Body of pancreas (tissue), 4 donors: ENCODE data around the gene CTSF. TPM values are rescaled to one million over a fixed set of nuclear protein-coding genes. Genes with fewer than 3 reads are reported as not detected.
"Not testable (repeated sequence)": the region's sequence is repeated elsewhere in the genome, so short reads cannot be mapped to it uniquely, and the experiment has no call there.

Experiments used
- ATAC-seq: fragments of 150-250 bp; one replicate; pipeline ENCODE4 v1.9.1; 2016
- DNase-seq, 4 donors: peaks; one replicate each; pipeline ENCODE4 v3.0.0-alpha.2; 2019
- H3K27ac ChIP-seq, 4 donors: fragments of 200-600 bp; sonication (generic); 1 replicate in 3 of 4; 2 replicates in 1 of 4; pipeline versions ENCODE4 v1.5.1 to v1.6.1; 2016 to 2019; ENCODE audit warnings: mild to moderate bottlenecking in 1 of 4, mixed read lengths in 1 of 4, moderate library complexity in 1 of 4
- H3K27me3 ChIP-seq, 2 donors: fragments of 200-600 bp; sonication (generic); one replicate each; pipeline ENCODE4 v1.6.0; 2016; ENCODE audit warnings: mild to moderate bottlenecking in 1 of 2
- H3K36me3 ChIP-seq, 2 donors: fragments of 200-600 bp; sonication (generic); replicated peaks in 1 of 2; 2 replicates each; pipeline ENCODE4 v1.5.1; 2016; ENCODE audit warnings: low read depth in 2 of 2; ENCODE audit not compliant: insufficient read depth in 1 of 2
- H3K4me1 ChIP-seq: fragments of 200-600 bp; sonication (generic); one replicate; pipeline ENCODE4 v1.6.0; 2016
- H3K4me3 ChIP-seq, 2 donors: fragments of 200-600 bp; sonication (generic); 1 replicate in 1 of 2; 2 replicates in 1 of 2; pipeline ENCODE4 v1.5.1; 2016 to 2019
- H3K9me3 ChIP-seq, 3 donors: fragments of 200-600 bp; sonication (generic); 1 replicate in 2 of 3; 2 replicates in 1 of 3; pipeline ENCODE4 v1.5.1; 2016
- POLR2A ChIP-seq, 3 donors: fragments of 450-650 bp; IDR thresholded peaks; one replicate each; pipeline ENCODE4 v1.6.1; 2016; ENCODE audit warnings: antibody characterized with exemption in 3 of 3, mild to moderate bottlenecking in 2 of 3
- WGBS, 2 donors: methylation state at CpG; one replicate each; pipeline ENCODE4 v1.1.5; 2017; 5-methylcytosine and 5-hydroxymethylcytosine counted together
- intact Hi-C: fragments of 100-400 bp; cut with DNase I; formaldehyde crosslinking; loops from one replicate; pipeline ENCODE4 v1.15.1; 2023
- total RNA-seq, 2 donors: library from RNA; depleted of rRNA; stranded (reverse); fragments of >200 nt; gene quantifications; one replicate each; pipeline ENCODE4 v1.1.0, GENCODE V29; 2016
- TF ChIP-seq, protein P1 (sequence below), 7 experiments: fragments of 450-650 bp in 4 of 7; fragments of 200-600 bp in 3 of 7; sonication (generic) in 3 of 7; IDR thresholded peaks; one replicate each; pipeline ENCODE4 v1.5.1; 2016 to 2019; ENCODE audit warnings: antibody characterized with exemption in 7 of 7

The CTSF gene
- total RNA-seq, 2 donors from 2014 or later: 55.8 to 61.3 TPM

DNA sequence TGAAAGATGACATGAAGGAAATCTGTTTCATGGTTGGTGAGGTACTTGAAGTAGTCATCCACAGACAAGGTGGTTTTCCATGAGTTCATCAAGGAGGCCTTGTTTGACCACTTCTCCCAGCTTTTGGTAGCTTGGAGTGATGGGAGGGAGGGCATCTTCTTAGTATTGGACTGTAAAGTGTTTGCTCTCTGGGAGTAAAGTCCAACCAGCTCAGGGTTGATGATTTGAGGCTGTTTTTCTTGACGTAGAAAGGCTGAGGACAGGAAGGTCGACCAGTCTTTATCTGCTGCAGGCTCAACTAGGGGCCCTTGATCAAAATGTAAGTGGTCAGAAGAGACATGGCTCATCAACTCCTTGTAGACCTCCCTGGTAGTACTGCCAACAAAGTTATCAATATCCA is 22.8 kb upstream of the CTSF start:
- ATAC-seq (no peak), DNase-seq (no peak)
- Histone ChIP-seq H3K4me3 (no peak overlapping the region), H3K36me3 (no peaks in the 10 kb centered on the region), H3K9me3 (no peaks in the 10 kb centered on the region), H3K27me3 (no peaks in the 10 kb centered on the region), H3K4me1 (peaks cover 32% of the 10 kb centered on the region), H3K27ac (no peak overlapping the region)
- WGBS, 2 donors: 41 to 55% methylated on average over 2 of the region's 2 CpGs
- intact Hi-C loops: no loop called here
- TF ChIP-seq, protein P1, sequence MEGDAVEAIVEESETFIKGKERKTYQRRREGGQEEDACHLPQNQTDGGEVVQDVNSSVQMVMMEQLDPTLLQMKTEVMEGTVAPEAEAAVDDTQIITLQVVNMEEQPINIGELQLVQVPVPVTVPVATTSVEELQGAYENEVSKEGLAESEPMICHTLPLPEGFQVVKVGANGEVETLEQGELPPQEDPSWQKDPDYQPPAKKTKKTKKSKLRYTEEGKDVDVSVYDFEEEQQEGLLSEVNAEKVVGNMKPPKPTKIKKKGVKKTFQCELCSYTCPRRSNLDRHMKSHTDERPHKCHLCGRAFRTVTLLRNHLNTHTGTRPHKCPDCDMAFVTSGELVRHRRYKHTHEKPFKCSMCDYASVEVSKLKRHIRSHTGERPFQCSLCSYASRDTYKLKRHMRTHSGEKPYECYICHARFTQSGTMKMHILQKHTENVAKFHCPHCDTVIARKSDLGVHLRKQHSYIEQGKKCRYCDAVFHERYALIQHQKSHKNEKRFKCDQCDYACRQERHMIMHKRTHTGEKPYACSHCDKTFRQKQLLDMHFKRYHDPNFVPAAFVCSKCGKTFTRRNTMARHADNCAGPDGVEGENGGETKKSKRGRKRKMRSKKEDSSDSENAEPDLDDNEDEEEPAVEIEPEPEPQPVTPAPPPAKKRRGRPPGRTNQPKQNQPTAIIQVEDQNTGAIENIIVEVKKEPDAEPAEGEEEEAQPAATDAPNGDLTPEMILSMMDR (IDR thresholded peaks at IDR 0.05): no peak
- TF ChIP-seq POLR2A (IDR thresholded peaks at IDR 0.05): no peak

GRCh38 chr11:66589996-66590675 is 21.7 kb upstream of the CTSF start:
- 96 to 97% methylated on average over 6 to 7 of the region's 7 CpGs for WGBS, 2 donors
- Histone ChIP-seq H3K27ac (no peak overlapping the region), H3K4me1 (peaks cover 24% of the 10 kb centered on the region), H3K4me3 (no peak overlapping the region), H3K36me3 (no peaks in the 10 kb centered on the region), H3K9me3 (no peaks in the 10 kb centered on the region), H3K27me3 (no peaks in the 10 kb centered on the region)
- DNase-seq: no peak
- intact Hi-C loops: no loop called here
- no peak for ATAC-seq
- no peak for TF ChIP-seq POLR2A (IDR thresholded peaks at IDR 0.05)
- TF ChIP-seq, protein P1 (IDR thresholded peaks at IDR 0.05): no peak

- H3K36me3 ChIP-seq, H3K27me3 ChIP-seq, ATAC-seq, H3K9me3 ChIP-seq, intact Hi-C loops, DNase-seq, H3K4me3 ChIP-seq, H3K27ac ChIP-seq: not testable (repeated sequence)
- peaks cover 18% of the 10 kb centered on the region for H3K4me1 ChIP-seq
- 55 to 65% methylated on average over 2 of the region's 2 CpGs for WGBS, 2 donors
Measured at GRCh38 chr11:66589315-66589714, 20.9 kb upstream of the CTSF start.

- H3K36me3 ChIP-seq: no peaks in the 10 kb centered on the region
- intact Hi-C loops: no loop called here
- TF ChIP-seq, protein P1 (IDR thresholded peaks at IDR 0.05): no peak
- no peak for TF ChIP-seq POLR2A (IDR thresholded peaks at IDR 0.05)
- H3K4me1 ChIP-seq: no peaks in the 10 kb centered on the region
- no peak overlapping the region for H3K4me3 ChIP-seq
- 39 to 57% methylated on average over 2 of the region's 2 CpGs for WGBS, 2 donors
- no peak overlapping the region for H3K27ac ChIP-seq
- H3K9me3 ChIP-seq: no peaks in the 10 kb centered on the region
- no peaks in the 10 kb centered on the region for H3K27me3 ChIP-seq
- no peak for ATAC-seq
- no peak for DNase-seq
Measured at GRCh38 chr11:66586136-66586535, 17.7 kb upstream of the CTSF start.

DNA sequence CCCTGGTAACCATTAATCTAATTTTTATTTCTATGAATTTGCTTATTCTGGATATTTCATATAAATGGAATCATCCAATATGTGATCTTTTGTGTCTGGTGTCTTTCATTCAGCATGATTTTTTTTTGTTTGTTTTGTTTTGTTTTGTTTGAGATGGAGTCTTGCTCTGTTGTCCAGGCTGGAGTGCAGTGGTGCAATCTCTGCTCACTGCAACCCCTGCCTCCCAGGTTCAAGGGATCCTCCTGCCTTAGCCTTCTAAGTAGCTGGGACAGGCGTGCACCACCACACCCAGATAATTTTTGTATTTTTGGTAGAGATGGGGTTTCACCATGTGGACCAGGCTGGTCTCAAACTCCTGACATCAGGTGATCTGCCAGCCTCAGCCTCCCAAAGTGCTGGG is 17.0 kb upstream of the CTSF start:
- H3K9me3 ChIP-seq, H3K27ac ChIP-seq, intact Hi-C loops, H3K36me3 ChIP-seq, H3K4me1 ChIP-seq, H3K4me3 ChIP-seq, H3K27me3 ChIP-seq, DNase-seq, ATAC-seq: not testable (repeated sequence)
- WGBS, 2 donors: 92 to 100% methylated on average over 1 of the region's 1 CpG

DNA sequence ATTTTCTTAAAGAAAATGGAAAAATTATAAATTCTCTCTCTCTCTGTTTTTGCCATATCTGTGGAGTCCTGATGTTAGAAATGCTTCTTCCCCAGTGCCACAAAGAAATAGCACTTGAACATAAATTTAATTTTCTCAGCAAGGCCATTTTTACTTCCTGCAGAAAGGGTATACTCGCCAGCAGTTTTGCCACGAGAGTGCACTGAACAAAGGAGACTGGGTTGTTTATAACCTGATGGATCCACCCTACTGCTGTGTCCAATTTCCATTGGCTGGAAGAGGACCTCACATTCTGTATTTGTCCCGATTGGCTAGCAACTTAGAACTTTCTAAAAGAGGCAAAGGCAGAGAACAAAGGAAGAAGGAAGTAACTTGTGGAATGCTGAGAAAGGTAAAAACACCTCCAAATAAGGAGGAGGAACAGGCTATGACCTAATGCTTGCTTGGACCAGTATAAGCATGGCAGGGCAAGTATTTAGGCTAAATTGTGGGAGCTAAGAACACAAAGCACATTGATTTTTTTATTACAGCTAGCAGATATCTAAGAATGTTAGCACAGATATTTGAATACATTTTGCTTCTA is 14.2 kb upstream of the CTSF start:
- 81 to 83% methylated on average over 3 of the region's 3 CpGs for WGBS, 2 donors
- DNase-seq, H3K4me1 ChIP-seq: not testable (repeated sequence)

More for the DNA sequence above, 14.2 kb upstream of the CTSF start:
- intact Hi-C loops, ATAC-seq, H3K9me3 ChIP-seq, H3K4me3 ChIP-seq, H3K27me3 ChIP-seq, H3K36me3 ChIP-seq, H3K27ac ChIP-seq: not testable (repeated sequence)
